ENCODE measurements around the gene PARD6G. TPM values are rescaled to one million over a fixed set of nuclear protein-coding genes. Genes with fewer than 3 reads are reported as not detected.

Gene PARD6G
- total RNA-seq, 1 donor from 2014 or later, result 29.6 TPM

GRCh38 chr18:80159713-80160636 lies 87.3 kb downstream of the PARD6G start:
- H3K4me1 Mint-ChIP-seq (ENCODE audit: low read depth, unreplicated experiment), result no peaks in the 10 kb centered on the region
- Histone ChIP-seq H3K9me3 (ENCODE audit: insufficient read depth, low read depth, low read length) (no peaks in the 10 kb centered on the region), H4K20me1 (ENCODE audit: insufficient read depth, low read length) (peaks cover 18% of the 10 kb centered on the region), H3K4me2 (ENCODE audit: low read length) (no peak overlapping the region), H3K4me1 (ENCODE audit: insufficient read depth, low read length) (no peaks in the 10 kb centered on the region), H3K9ac (ENCODE audit: low read length) (no peak overlapping the region), H3K27me3 (ENCODE audit: insufficient read depth, low read length) (no peaks in the 10 kb centered on the region), H2AFZ (ENCODE audit: low read depth, low read length) (no peak overlapping the region), H3K27ac (ENCODE audit: low read depth, low read length) (no peak overlapping the region), H3K79me2 (ENCODE audit: insufficient read depth, low read length) (no peaks in the 10 kb centered on the region), H3K36me3 (ENCODE audit: insufficient read depth, low read length) (no peaks in the 10 kb centered on the region), H3K4me3 (ENCODE audit: insufficient read depth, low read depth, low read length) (no peak overlapping the region)
- peaks cover 12% of the 10 kb centered on the region for H3K9me3 Mint-ChIP-seq (ENCODE audit: unreplicated experiment)
- H3K27ac Mint-ChIP-seq (ENCODE audit: unreplicated experiment), result no peak overlapping the region
- H3K27me3 Mint-ChIP-seq (ENCODE audit: low read depth, unreplicated experiment), result no peaks in the 10 kb centered on the region
- H3K4me3 Mint-ChIP-seq (ENCODE audit: unreplicated experiment), result no peak overlapping the region
- TF ChIP-seq, protein P1, sequence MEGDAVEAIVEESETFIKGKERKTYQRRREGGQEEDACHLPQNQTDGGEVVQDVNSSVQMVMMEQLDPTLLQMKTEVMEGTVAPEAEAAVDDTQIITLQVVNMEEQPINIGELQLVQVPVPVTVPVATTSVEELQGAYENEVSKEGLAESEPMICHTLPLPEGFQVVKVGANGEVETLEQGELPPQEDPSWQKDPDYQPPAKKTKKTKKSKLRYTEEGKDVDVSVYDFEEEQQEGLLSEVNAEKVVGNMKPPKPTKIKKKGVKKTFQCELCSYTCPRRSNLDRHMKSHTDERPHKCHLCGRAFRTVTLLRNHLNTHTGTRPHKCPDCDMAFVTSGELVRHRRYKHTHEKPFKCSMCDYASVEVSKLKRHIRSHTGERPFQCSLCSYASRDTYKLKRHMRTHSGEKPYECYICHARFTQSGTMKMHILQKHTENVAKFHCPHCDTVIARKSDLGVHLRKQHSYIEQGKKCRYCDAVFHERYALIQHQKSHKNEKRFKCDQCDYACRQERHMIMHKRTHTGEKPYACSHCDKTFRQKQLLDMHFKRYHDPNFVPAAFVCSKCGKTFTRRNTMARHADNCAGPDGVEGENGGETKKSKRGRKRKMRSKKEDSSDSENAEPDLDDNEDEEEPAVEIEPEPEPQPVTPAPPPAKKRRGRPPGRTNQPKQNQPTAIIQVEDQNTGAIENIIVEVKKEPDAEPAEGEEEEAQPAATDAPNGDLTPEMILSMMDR (IDR thresholded peaks at IDR 0.05; ENCODE audit: insufficient read depth, low read depth, low read length), result peak; percentile 8
- TF ChIP-seq EZH2 (IDR thresholded peaks at IDR 0.05; ENCODE audit: insufficient read depth, low read length), result no peak
- H3K36me3 Mint-ChIP-seq (ENCODE audit: low read depth, unreplicated experiment), result peaks cover 32% of the 10 kb centered on the region
- no peak for FAIRE-seq
- no peak for DNase-seq (ENCODE audit: low read depth)

GRCh38 chr18:80158365-80158764 lies 88.9 kb downstream of the PARD6G start:
- Mint-ChIP-seq H3K27me3 (ENCODE audit: low read depth, unreplicated experiment) (no peaks in the 10 kb centered on the region), H3K36me3 (ENCODE audit: low read depth, unreplicated experiment) (peaks cover 16% of the 10 kb centered on the region), H3K4me1 (ENCODE audit: low read depth, unreplicated experiment) (no peaks in the 10 kb centered on the region), H3K27ac (ENCODE audit: unreplicated experiment) (no peak overlapping the region), H3K4me3 (ENCODE audit: unreplicated experiment) (no peak overlapping the region), H3K9me3 (ENCODE audit: unreplicated experiment) (peaks cover 2% of the 10 kb centered on the region)
- Histone ChIP-seq H3K79me2 (ENCODE audit: insufficient read depth, low read length) (no peaks in the 10 kb centered on the region), H3K4me2 (ENCODE audit: low read length) (no peak overlapping the region), H3K9me3 (ENCODE audit: insufficient read depth, low read depth, low read length) (no peaks in the 10 kb centered on the region), H3K4me1 (ENCODE audit: insufficient read depth, low read length) (no peaks in the 10 kb centered on the region), H3K36me3 (ENCODE audit: insufficient read depth, low read length) (no peaks in the 10 kb centered on the region), H3K27ac (ENCODE audit: low read depth, low read length) (no peak overlapping the region), H2AFZ (ENCODE audit: low read depth, low read length) (no peak overlapping the region), H3K9ac (ENCODE audit: low read length) (no peak overlapping the region), H3K4me3 (ENCODE audit: insufficient read depth, low read depth, low read length) (no peak overlapping the region), H3K27me3 (ENCODE audit: insufficient read depth, low read length) (no peaks in the 10 kb centered on the region), H4K20me1 (ENCODE audit: insufficient read depth, low read length) (peaks cover 25% of the 10 kb centered on the region)
- FAIRE-seq, result no peak
- TF ChIP-seq EZH2 (IDR thresholded peaks at IDR 0.05; ENCODE audit: insufficient read depth, low read length), result no peak
- TF ChIP-seq, protein P1 (IDR thresholded peaks at IDR 0.05; ENCODE audit: insufficient read depth, low read depth, low read length), result no peak
- DNase-seq (ENCODE audit: low read depth), result no peak

Measured in astrocyte (in vitro differentiated cells and primary cell).